Measurements from ENCODE around the gene NIPAL3. TPM values are rescaled to one million over a fixed set of nuclear protein-coding genes. Genes with fewer than 3 reads are reported as not detected.

NIPAL3 gene
- total RNA-seq, 1 donor from 2014 or later = 73.9 TPM

DNA sequence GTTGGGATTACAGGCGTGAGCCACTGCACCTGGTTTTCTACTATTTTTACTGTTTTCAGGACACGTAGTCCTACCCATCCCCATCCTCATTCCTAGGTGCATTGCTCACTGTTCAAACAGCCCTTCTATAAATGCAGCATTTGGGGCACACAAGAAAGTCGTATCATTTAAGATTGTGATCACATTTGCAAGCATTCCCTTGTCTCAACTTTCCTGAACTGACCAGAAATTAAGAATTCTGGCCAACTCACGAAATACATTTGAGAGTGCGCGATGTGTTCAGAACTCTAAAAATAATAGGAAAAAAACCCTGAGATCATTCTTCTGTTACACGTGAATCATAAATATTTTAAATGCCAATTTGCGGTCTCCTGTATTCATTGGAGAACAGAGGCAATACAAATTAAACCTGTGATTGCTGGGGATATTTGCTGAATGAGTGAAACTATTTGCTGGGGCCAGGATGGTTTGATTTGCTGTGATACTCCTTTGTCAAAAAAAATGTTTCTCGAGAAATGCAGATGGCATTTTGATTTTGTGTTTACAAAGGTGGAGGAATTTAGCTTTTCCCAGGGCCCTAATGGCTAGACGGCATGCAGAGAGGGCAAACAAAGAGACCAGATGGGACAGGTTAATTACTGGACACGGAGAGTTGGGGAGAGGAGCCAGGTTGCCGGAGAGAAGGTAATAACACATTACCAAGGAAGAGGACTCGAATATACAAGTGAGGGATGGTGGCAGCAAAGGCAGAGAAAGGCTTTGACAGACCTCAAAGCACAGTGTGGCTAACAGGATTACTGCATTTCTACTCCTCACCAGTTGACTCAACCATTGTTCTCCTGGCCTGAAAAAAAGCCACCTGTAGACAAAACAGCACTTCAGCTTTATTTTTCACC, 40.5 kb upstream of the NIPAL3 start:
- DNase-seq (ENCODE audit: low spot score in 2 of 2) = no peak

DNA sequence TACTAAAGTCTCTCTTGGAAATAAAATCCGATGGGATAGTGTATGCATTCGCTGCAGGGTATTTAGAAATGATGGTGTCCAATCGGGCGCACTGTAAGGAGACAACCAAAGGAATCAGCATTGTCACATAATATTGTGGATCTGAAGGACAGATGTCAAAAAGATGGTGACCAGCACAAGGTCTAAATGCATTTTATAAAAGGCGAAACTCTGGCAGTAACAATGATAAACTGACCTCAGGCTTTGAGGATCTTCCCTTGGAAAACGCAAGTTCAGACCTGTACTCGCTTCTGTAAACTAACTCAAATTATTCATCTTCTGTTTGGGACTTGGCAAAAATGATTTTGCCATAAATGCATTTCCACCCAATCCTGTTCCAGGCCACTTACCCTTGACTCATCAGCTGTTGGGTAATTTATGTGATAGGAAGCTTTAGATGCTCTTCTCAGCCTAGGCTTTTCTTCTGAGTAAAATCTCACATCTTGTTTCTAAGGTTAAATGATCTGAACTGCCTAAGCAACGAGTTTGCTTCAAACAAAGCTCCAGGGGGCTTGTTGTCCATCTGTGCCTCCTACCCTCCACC, 35.8 kb upstream of the NIPAL3 start:
- Histone ChIP-seq H3K9me3 (no peaks in the 10 kb centered on the region), H3K36me3 (no peaks in the 10 kb centered on the region), H3K4me1 (no peaks in the 10 kb centered on the region), H3K4me3 (no peak overlapping the region), H3K27ac (no peak overlapping the region), H3K27me3 (no peaks in the 10 kb centered on the region)
- no peak for DNase-seq (ENCODE audit: low spot score in 2 of 2)
- TF ChIP-seq, protein P1, sequence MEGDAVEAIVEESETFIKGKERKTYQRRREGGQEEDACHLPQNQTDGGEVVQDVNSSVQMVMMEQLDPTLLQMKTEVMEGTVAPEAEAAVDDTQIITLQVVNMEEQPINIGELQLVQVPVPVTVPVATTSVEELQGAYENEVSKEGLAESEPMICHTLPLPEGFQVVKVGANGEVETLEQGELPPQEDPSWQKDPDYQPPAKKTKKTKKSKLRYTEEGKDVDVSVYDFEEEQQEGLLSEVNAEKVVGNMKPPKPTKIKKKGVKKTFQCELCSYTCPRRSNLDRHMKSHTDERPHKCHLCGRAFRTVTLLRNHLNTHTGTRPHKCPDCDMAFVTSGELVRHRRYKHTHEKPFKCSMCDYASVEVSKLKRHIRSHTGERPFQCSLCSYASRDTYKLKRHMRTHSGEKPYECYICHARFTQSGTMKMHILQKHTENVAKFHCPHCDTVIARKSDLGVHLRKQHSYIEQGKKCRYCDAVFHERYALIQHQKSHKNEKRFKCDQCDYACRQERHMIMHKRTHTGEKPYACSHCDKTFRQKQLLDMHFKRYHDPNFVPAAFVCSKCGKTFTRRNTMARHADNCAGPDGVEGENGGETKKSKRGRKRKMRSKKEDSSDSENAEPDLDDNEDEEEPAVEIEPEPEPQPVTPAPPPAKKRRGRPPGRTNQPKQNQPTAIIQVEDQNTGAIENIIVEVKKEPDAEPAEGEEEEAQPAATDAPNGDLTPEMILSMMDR (IDR thresholded peaks at IDR 0.05) = no peak
- intact Hi-C loops (cut with DNase I) = no loop called here

More for the DNA sequence above, 40.5 kb upstream of the NIPAL3 start:
- TF ChIP-seq, protein P1 (IDR thresholded peaks at IDR 0.05) = no peak
- intact Hi-C loops (cut with DNase I) = no loop called here
- H3K4me3 ChIP-seq = no peak overlapping the region
- no peaks in the 10 kb centered on the region for H3K36me3 ChIP-seq
- H3K4me1 ChIP-seq = no peaks in the 10 kb centered on the region
- H3K27me3 ChIP-seq = no peaks in the 10 kb centered on the region
- H3K27ac ChIP-seq = no peak overlapping the region
- no peaks in the 10 kb centered on the region for H3K9me3 ChIP-seq

DNA sequence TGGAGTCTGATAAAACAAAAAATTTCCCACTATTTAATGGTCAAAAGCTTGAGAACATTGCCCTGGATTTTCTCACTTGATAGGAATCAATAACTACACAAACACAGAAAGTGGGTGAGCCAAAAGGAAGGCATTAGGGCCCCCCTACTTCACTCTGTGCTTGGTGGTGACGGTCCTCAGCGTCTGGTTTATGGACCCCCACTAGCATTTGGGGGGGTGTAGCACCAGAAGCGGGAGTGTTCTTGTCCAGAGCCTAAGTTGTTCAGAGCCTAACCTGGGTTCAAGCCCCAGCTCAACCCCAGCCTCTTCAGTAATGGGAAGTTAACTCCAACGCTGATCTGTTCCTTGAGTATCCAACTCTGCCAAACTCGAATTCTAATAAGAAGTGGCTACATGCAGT, 35.1 kb upstream of the NIPAL3 start:
- no peak overlapping the region for H3K27ac ChIP-seq
- H3K9me3 ChIP-seq = no peaks in the 10 kb centered on the region
- no peaks in the 10 kb centered on the region for H3K4me1 ChIP-seq
- TF ChIP-seq, protein P1 (IDR thresholded peaks at IDR 0.05) = no peak
- H3K27me3 ChIP-seq = no peaks in the 10 kb centered on the region
- intact Hi-C loops (cut with DNase I) = no loop called here
- H3K4me3 ChIP-seq = no peak overlapping the region
- no peak for DNase-seq (ENCODE audit: low spot score in 2 of 2)
- no peaks in the 10 kb centered on the region for H3K36me3 ChIP-seq

DNA sequence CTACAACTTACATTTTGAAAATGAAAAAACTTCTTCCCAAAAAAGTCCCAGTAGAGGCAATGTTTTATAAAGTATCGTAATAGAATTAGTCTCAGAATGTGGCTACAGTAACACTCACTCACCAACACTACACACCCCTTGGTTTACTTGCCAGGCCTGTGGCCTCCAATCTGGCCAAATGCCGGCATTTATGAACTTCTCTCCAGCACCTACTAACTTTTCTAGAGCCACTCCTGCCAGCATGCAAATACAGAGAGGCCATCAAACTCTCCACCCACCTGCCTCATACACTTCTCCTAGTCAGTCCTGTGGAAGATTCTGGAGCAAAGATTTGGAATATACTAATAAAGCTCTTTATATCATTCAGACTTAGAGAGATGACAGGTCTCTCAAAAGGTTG, 34.3 kb upstream of the NIPAL3 start:
- Histone ChIP-seq H3K9me3 (no peaks in the 10 kb centered on the region), H3K27me3 (no peaks in the 10 kb centered on the region), H3K4me3 (no peak overlapping the region), H3K4me1 (no peaks in the 10 kb centered on the region), H3K27ac (no peak overlapping the region), H3K36me3 (no peaks in the 10 kb centered on the region)
- DNase-seq (ENCODE audit: low spot score in 2 of 2) = no peak
- intact Hi-C loops (cut with DNase I) = no loop called here
- TF ChIP-seq, protein P1 (IDR thresholded peaks at IDR 0.05) = no peak

DNA sequence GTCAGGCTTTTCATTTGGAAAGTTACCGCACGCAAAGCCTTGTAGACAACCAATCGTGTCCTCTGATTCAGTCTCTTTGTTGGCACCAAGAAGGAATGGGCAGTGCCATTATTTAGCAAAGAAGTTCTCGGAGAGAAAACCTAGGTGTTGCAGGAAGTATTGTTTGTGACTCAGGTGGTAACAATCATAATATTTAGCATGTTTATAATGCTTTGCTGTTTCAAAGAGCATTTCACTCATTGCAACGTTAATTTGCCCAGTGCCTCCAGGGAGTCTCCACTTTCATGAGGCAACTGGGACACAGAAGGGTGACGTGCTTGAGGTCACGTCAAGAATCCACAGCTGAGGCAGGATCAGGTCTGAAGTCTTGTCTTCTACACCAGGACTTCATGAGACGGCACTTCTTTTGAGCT, 33.4 kb upstream of the NIPAL3 start:
- intact Hi-C loops (cut with DNase I) = no loop called here
- no peak for DNase-seq (ENCODE audit: low spot score in 2 of 2)
- Histone ChIP-seq H3K36me3 (no peaks in the 10 kb centered on the region), H3K27ac (no peak overlapping the region), H3K4me3 (no peak overlapping the region), H3K27me3 (no peaks in the 10 kb centered on the region), H3K9me3 (no peaks in the 10 kb centered on the region), H3K4me1 (no peaks in the 10 kb centered on the region)
- TF ChIP-seq, protein P1 (IDR thresholded peaks at IDR 0.05) = no peak

Data from ascending aorta (tissue), 2 donors.